H1 (cell line): ENCODE measurements around the gene ZNF692. TPM values are rescaled to one million over a fixed set of nuclear protein-coding genes. Genes with fewer than 3 reads are reported as not detected.

Experiments
- CBX5 ChIP-seq: fragments of 300-800, 300-1000 bp; sonication (generic); IDR thresholded peaks from 2 replicates; pipeline ENCODE4 v1.7.1; 2016; ENCODE audit warnings: antibody characterized with exemption, low read length, low read depth
- CHD7 ChIP-seq: fragments of 300-600 bp; sonication (generic); IDR thresholded peaks from 2 replicates; pipeline ENCODE4 v1.7.1; 2012; ENCODE audit warnings: low read length, moderate library complexity, mild to moderate bottlenecking, inconsistent platforms; ENCODE audit not compliant: insufficient replicate concordance
- EGR1 ChIP-seq: IDR thresholded peaks from 2 replicates; pipeline ENCODE4 v1.6.1; 2011; ENCODE audit warnings: low read depth, low read length, borderline replicate concordance
- GTF2F1 ChIP-seq: IDR thresholded peaks from 2 replicates; pipeline ENCODE4 v1.6.1; 2012; ENCODE audit warnings: low read depth, low read length, improper control_type of control experiment, borderline replicate concordance
- KDM4A ChIP-seq: IDR thresholded peaks from one replicate; pipeline ENCODE4 v1.7.1; 2012; ENCODE audit warnings: low read depth, mild to moderate bottlenecking, moderate library complexity, low read length, inconsistent platforms; ENCODE audit not compliant: severe bottlenecking
- NRF1 ChIP-seq: IDR thresholded peaks from 2 replicates; pipeline ENCODE4 v1.6.1; 2011; ENCODE audit warnings: mild to moderate bottlenecking, low read depth, low read length, improper control_type of control experiment
- RFX5 ChIP-seq: IDR thresholded peaks from 2 replicates; pipeline ENCODE4 v1.6.1; 2011; ENCODE audit warnings: low read depth, low read length, improper control_type of control experiment, borderline replicate concordance
- TBP ChIP-seq: IDR thresholded peaks from 2 replicates; pipeline ENCODE4 v1.6.1; 2011; ENCODE audit warnings: low read depth, low read length, improper control_type of control experiment
- polyA plus RNA-seq, 7 experiments: library from polyadenylated mRNA; depleted of rRNA in 3 of 7; stranded (reverse) in 5 of 7; unstranded in 2 of 7; fragments of >200 nt in 5 of 7; fragments of 200-250 nt in 2 of 7; gene quantifications; 1 replicate in 5 of 7; 2 replicates in 1 of 7; 4 replicates in 1 of 7; pipeline versions ENCODE4 v1.2.1 to v1.2.3, GENCODE V29; 2011 to 2013; ENCODE audit warnings: missing spikeins in 2 of 7, mixed read lengths in 2 of 7
- total RNA-seq: library from RNA; stranded (reverse); fragmentation: NEBNext Ultra II Directional; extraction: Animal tissue kit (Norgen Biotek cat#: 25700); gene quantifications from 2 replicates; pipeline ENCODE4 v1.2.1, GENCODE V29; 2021
- TF ChIP-seq, protein P1 (sequence below): IDR thresholded peaks from 2 replicates; pipeline ENCODE4 v1.6.1; 2012; ENCODE audit warnings: low read length, inconsistent platforms
- TF ChIP-seq, protein P2 (sequence below): IDR thresholded peaks from 2 replicates; pipeline ENCODE4 v1.6.1; 2011; ENCODE audit warnings: low read depth, mild to moderate bottlenecking, low read length; ENCODE audit not compliant: insufficient read depth

ZNF692 gene
- total and polyA plus RNA-seq, 2 of the 8 experiments (the other 6 are each of a cell fraction or from before 2014, with no cell fraction given), result 38.4 to 52.3 TPM

DNA sequence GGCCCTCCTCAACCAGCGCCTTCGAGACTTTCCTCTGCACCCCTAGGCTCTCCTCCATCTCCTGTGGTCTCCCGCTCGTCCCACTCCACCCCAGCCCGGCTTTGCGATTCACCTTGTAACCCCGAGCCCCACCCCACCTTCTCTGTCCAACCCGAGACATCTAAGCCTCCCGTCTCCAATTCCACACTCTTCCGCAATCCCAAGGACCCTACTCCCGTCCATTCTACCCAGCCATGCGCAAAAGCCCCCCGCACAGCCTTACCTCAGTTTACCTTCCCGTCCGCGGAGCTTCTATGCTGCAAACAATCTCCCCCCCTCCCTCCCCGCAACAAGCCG, 33.3 kb downstream of the ZNF692 start (continued):
- TF ChIP-seq CHD7 (no peak), CBX5 (no peak), NRF1 (no peak), EGR1 (no peak), KDM4A (no peak), RFX5 (no peak), GTF2F1 (no peak), TBP (0 out of 2 replicates have a peak, but pooled peaks have one; percentile 2)
- TF ChIP-seq, protein P1, sequence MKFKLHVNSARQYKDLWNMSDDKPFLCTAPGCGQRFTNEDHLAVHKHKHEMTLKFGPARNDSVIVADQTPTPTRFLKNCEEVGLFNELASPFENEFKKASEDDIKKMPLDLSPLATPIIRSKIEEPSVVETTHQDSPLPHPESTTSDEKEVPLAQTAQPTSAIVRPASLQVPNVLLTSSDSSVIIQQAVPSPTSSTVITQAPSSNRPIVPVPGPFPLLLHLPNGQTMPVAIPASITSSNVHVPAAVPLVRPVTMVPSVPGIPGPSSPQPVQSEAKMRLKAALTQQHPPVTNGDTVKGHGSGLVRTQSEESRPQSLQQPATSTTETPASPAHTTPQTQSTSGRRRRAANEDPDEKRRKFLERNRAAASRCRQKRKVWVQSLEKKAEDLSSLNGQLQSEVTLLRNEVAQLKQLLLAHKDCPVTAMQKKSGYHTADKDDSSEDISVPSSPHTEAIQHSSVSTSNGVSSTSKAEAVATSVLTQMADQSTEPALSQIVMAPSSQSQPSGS, result no peak
- TF ChIP-seq, protein P2, sequence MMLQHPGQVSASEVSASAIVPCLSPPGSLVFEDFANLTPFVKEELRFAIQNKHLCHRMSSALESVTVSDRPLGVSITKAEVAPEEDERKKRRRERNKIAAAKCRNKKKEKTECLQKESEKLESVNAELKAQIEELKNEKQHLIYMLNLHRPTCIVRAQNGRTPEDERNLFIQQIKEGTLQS, result no peak
